Activated B cell treated with CpG ODN at 0.5 μM for 24 hours (primary cell): ENCODE results near the gene SNTB2. TPM values are rescaled to one million over a fixed set of nuclear protein-coding genes. Genes with fewer than 3 reads are reported as not detected.

Experiments used
- ATAC-seq: fragments of 200-7000 bp; cut with Tn5 transposase; one replicate; pipeline ENCODE4 v1.10.0; 2021; ENCODE audit warnings: low read depth, mild to moderate bottlenecking, moderate library complexity
- CTCF ChIA-PET: fragments of 350-600 bp; sonication (Branson Sonifier 250); formaldehyde crosslinking; loops from one replicate; lab custom pipeline; 2021; ENCODE audit warnings: antibody characterized with exemption; lab: Charles Lee
- POLR2A ChIA-PET: fragments of 350-600 bp; sonication (Branson Sonifier 250); formaldehyde crosslinking; loops from one replicate; lab custom pipeline; 2021; ENCODE audit warnings: antibody characterized with exemption; lab: Charles Lee
- DNase-seq: peaks from one replicate; pipeline ENCODE4 v3.0.0; 2022
- H3K27ac Mint-ChIP-seq: one replicate; pipeline ENCODE4 v1.8.0; 2020; ENCODE audit warnings: mixed read lengths
- H3K27me3 Mint-ChIP-seq: one replicate; pipeline ENCODE4 v1.8.0; 2021; ENCODE audit warnings: mixed read lengths
- H3K36me3 Mint-ChIP-seq: one replicate; pipeline ENCODE4 v1.8.0; 2021; ENCODE audit warnings: low read depth, mixed read lengths
- H3K4me1 Mint-ChIP-seq: one replicate; pipeline ENCODE4 v1.8.0; 2021; ENCODE audit warnings: mixed read lengths
- H3K4me3 Mint-ChIP-seq: one replicate; pipeline ENCODE4 v1.8.0; 2020; ENCODE audit warnings: mild to moderate bottlenecking, mixed read lengths
- H3K9me3 Mint-ChIP-seq: one replicate; pipeline ENCODE4 v1.8.0; 2020; ENCODE audit warnings: mixed read lengths
- CTCF ChIP-seq: fragments of 200-600 bp; IDR thresholded peaks from one replicate; pipeline ENCODE4 v1.8.0; 2022; ENCODE audit warnings: antibody characterized with exemption, mild to moderate bottlenecking
- intact Hi-C: fragments of 100-400 bp; cut with micrococcal nuclease; formaldehyde crosslinking; loops from one replicate; pipeline ENCODE4 v1.15.1; 2024
- total RNA-seq: library from RNA; stranded (reverse); gene quantifications from 2 replicates; pipeline ENCODE4 v1.2.3, GENCODE V29; 2022

Gene SNTB2
- total RNA-seq, 1 donor from 2014 or later: 7.7 TPM

GRCh38 chr16:69236319-69236718, 49.4 kb downstream of the SNTB2 start:
- no peaks in the 10 kb centered on the region for H3K9me3 Mint-ChIP-seq

GRCh38 chr16:69237296-69237695, 50.3 kb downstream of the SNTB2 start:
- intact Hi-C loops: no loop called here
- H3K4me1 Mint-ChIP-seq: no peaks in the 10 kb centered on the region
- no peak overlapping the region for H3K4me3 Mint-ChIP-seq
- no peaks in the 10 kb centered on the region for H3K36me3 Mint-ChIP-seq
- H3K9me3 Mint-ChIP-seq: no peaks in the 10 kb centered on the region
- POLR2A ChIA-PET: no interaction called here
- CTCF ChIA-PET: no interaction called here
- no peak overlapping the region for H3K27ac Mint-ChIP-seq
- ATAC-seq (no peak), DNase-seq (no peak)
- TF ChIP-seq CTCF: no peak
- H3K27me3 Mint-ChIP-seq: no peaks in the 10 kb centered on the region

More at GRCh38 chr16:69236319-69236718, 49.4 kb downstream of the SNTB2 start:
- DNase-seq: no peak
- no peak for TF ChIP-seq CTCF
- ATAC-seq: no peak
- Mint-ChIP-seq H3K4me3 (no peak overlapping the region), H3K27ac (no peak overlapping the region), H3K27me3 (no peaks in the 10 kb centered on the region), H3K4me1 (no peaks in the 10 kb centered on the region), H3K36me3 (no peaks in the 10 kb centered on the region)
- ChIA-PET CTCF (no interaction called here), POLR2A (no interaction called here)
- intact Hi-C loops: no loop called here

- POLR2A ChIA-PET: no interaction called here
- DNase-seq (no peak), ATAC-seq (no peak)
- no peaks in the 10 kb centered on the region for H3K4me1 Mint-ChIP-seq
- TF ChIP-seq CTCF: no peak
- CTCF ChIA-PET: no interaction called here
- no peaks in the 10 kb centered on the region for H3K9me3 Mint-ChIP-seq
- no peaks in the 10 kb centered on the region for H3K27me3 Mint-ChIP-seq
- H3K27ac Mint-ChIP-seq: no peak overlapping the region
- intact Hi-C loops: no loop called here
- no peak overlapping the region for H3K4me3 Mint-ChIP-seq
- no peaks in the 10 kb centered on the region for H3K36me3 Mint-ChIP-seq
Observed at GRCh38 chr16:69239851-69240250, 52.9 kb downstream of the SNTB2 start.

GRCh38 chr16:69240331-69240730, 53.4 kb downstream of the SNTB2 start:
- ChIA-PET POLR2A (no interaction called here), CTCF (no interaction called here)
- Mint-ChIP-seq H3K4me3 (no peak overlapping the region), H3K4me1 (no peaks in the 10 kb centered on the region), H3K9me3 (no peaks in the 10 kb centered on the region), H3K27me3 (no peaks in the 10 kb centered on the region), H3K36me3 (no peaks in the 10 kb centered on the region), H3K27ac (no peak overlapping the region)
- no peak for TF ChIP-seq CTCF
- DNase-seq (no peak), ATAC-seq (no peak)
- intact Hi-C loops: no loop called here

GRCh38 chr16:69241926-69242325, 55.0 kb downstream of the SNTB2 start:
- intact Hi-C loops: no loop called here
- ChIA-PET CTCF (no interaction called here), POLR2A (no interaction called here)
- no peak overlapping the region for H3K27ac Mint-ChIP-seq
- ATAC-seq (no peak), DNase-seq (no peak)
- no peak for TF ChIP-seq CTCF
- no peak overlapping the region for H3K4me3 Mint-ChIP-seq
- H3K4me1 Mint-ChIP-seq: no peaks in the 10 kb centered on the region
- H3K27me3 Mint-ChIP-seq: no peaks in the 10 kb centered on the region
- H3K9me3 Mint-ChIP-seq: no peaks in the 10 kb centered on the region
- H3K36me3 Mint-ChIP-seq: peaks cover 5% of the 10 kb centered on the region
